Activated T-cell treated with anti-CD3 and anti-CD28 coated beads, Interleukin-2, amount 50 U/mL, for 1 hour (primary cell): ENCODE measurements around the gene CLIP2.

Experiments used
- DNase-seq: peaks from one replicate; pipeline ENCODE4 v3.0.0-alpha.2; 2020

Gene CLIP2

DNA sequence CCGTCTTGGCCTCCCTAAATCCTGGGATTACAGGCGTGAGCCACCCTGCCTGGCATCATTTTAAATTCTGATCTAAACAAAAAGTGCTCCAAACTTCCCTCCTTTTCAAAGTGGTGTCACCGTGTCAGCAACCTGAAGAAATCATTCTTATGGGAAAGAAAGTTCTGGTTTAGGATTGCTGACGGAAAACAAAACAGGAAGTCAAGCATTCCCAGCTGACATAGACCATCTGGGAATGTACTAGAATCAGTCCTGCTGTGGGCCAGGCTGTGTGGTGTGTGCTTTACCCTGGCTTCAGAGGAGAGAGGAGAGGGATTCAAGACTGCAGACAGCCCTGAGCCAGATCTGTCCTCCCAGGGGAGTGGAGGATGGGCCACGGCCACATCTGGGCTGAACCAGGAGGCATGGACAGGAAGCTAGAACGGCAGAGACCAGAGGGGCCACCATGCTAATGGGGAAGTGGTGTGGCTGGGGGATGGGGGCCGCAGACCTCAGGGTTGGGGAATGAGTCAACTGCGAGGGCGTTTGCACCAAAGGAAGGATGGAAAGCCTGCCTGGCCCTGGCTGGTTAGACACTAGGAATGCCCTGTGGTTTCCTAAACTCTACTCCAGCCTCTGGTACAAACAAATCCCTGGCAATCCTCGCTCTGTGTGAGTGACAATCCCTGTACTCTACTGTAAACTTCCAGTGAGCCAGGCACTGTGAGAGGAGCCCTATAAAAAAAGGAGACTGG is 16.7 kb upstream of the CLIP2 start:
- DNase-seq = no peak

DNA sequence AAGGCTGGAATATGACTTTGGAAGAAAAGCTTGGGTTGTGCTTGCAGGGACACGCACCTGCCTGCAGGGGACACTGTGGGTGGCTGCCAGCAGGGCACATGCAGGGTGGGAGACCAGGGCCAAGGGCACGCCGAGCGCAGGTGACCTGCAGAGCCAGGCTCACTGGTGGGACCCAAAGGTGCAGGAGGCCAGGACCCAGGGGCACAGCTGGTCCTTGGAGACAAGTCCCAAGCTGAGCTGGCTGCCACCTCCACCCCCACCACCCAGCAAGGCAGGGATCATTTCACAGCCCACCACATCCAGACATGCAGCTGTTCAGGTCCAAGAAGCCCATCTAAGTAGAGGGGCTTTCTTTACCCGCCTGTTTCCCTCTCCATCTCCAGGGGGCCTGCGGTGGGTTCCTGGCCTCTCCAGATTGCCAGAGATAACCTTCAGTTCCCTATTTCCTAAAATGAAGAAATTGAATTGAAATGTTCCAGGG is 13.8 kb upstream of the CLIP2 start:
- DNase-seq = no peak

DNA sequence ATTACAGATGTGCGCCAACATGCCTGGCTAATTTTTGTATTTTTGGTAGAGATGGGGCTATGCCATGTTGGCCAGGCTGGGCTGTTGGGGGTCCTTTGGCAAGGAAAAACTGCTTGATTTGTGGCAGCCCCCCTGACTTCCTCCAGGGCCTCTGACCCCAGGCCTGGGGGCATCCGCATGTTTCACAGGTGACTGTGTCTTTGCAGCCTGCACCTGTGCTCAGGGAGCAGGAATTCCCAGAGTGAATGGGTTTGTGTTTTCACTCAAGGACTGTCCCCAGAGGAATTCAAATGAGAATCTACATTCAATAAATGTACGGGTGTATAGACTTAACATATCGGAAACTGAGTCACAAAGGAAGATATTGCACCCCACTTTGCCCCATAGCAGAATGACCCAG is 11.6 kb upstream of the CLIP2 start:
- DNase-seq = no peak

DNA sequence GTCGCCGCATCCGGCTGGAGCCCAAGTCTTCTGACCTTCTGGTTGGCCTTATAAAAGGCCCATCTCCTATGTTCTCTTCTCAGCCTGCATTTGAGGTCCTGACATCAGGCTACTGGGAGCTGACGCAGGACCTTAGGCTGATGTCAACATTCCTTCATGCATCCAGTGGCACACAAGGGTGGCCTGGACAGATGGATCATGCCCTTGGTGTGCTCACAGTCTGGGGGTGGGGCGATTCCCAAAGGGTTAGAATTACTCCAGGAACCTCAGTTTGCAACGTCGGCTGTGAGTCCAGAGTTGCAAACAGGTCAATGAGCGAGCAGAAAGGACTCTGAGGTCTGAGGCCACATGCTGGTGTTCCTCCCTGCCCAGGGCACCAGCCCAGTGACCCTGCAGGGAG is 8.2 kb upstream of the CLIP2 start:
- no peak for DNase-seq

DNA sequence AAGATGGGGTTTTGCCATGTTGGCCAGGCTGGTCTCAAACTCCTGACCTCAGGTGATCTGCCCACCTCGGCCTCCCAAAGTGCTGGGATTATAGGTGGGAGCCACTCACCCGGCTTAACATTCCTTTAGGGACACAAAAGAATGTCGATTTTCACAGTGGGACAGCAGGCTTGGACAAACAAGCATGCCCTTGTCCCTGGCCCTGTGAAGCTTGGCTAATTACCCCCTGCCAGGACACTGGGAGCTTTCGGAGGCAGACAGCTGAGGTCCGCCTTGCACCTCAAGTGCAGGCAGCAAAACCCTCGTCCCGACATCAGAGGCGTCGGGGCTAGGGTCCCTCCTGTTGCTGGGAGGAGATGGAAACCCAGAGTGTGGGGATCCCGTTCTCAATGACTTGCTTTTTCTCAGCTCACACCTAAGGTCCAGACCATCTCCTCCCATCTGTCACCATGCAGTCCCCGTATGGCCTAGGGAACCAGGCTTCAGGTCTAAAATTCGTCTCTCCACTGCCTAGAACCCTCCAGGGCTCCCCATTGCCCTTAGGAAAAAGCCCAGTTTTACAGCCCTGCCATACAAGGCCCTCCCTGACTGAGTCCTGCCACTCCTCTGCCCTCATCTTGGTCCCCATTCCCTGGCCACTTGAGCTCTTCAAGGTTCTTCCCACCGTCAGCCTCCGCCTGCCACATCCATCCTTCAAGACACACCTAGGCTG is 6.3 kb upstream of the CLIP2 start:
- no peak for DNase-seq

DNA sequence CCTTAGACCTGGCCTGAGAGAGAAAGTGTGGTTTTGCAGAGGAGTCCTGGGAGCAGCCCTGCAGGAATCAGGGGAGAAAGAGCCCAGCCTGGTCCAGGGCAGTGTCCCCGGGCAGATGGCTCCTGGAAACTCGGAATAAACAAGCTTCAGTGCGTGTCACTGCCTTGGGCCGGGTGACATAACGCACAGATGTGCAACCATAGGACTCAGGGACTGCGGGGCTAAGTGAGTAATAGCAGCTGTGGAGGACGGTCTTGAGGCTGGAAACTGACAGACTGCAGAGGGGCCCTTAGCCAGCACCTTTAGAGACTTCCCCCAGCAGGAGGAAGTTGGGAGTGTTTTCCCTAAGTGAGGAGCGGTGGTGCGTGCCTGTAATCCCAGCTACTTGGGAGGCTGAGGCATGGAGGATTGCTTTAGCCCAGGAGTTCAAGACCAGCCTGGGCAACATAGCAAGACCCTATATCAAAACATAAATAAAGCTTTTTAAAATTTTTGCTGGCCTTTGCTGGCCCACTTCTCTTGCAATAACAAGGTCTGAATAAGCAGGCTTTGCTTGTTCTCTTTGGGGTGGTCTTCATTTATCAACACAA is 5.3 kb upstream of the CLIP2 start:
- DNase-seq = no peak

DNA sequence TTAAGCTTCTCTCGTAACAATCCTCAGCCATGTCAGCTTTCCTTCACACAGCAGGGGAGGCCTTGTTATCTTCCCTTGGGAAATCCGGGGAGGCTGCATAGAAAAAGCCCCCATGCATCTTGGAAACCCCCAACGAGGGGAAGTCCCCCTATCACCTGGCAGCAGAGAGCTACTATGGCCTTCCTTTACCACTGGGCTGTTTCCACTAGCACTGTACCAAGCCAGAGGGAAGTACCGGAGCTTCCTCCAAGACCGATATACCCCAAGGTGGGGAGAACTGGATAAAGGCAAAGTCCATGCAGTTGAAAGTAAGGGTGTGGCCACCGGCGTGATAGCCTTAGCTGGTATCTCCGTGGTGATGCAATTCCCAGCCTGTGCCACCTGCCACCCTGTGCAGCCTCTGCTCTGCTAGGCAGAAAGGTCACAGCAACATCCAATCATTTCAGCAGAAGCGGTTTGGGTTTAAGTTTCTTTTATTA is 4.4 kb upstream of the CLIP2 start:
- no peak for DNase-seq

DNA sequence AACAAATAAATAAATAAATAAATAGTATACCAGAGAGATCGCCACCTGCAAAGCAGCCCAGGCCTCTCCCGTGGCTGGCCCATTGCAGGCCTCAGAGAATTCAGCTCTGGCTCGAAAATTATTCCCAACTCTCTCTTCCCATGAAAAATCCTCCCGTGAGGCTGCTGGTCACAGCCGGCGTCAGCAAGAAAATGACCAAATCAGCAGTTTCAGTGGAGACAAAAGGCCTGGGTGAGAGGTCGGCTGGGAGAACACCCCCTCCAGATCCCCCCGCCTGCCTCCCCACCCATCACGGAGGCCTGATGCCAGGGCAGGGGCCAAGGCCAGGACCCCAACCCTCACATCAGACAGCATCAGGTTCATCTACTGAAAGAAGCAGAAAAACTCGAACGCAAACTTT is 3.1 kb upstream of the CLIP2 start:
- DNase-seq = no peak

DNA sequence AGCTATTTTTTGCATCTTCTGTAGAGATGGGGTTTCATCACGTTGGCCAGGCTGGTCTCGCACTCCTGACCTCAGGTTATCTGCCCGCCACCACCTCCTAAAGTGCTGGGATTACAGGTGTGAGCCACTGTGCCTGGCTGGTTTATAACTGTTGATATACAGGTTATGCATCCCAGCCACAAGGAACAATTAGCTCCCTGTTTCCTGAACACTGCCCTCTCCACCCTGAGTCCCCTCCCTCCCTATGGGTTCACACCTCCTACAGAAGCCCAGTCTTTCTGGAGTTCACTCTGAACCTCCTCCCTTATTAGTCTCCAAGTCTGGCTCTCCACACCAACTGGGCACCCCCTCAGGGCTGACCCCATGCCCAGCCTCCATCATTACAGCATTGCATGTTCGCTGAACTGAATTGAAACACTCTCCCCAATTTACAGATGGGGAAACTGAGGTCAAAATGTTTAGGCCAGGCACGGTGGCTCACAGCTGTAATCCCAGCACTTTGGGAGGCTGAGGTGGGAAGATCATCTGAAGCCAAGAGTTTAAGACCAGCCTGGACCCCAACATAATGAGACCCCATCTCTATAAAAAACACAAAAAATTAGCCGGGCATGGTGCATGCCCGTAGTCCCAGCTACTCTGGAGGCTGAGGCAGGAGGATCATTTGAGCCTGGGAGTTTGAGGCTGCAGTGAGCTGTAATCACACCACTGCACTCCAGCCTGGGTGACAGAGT is 1.7 kb upstream of the CLIP2 start:
- DNase-seq = no peak

DNA sequence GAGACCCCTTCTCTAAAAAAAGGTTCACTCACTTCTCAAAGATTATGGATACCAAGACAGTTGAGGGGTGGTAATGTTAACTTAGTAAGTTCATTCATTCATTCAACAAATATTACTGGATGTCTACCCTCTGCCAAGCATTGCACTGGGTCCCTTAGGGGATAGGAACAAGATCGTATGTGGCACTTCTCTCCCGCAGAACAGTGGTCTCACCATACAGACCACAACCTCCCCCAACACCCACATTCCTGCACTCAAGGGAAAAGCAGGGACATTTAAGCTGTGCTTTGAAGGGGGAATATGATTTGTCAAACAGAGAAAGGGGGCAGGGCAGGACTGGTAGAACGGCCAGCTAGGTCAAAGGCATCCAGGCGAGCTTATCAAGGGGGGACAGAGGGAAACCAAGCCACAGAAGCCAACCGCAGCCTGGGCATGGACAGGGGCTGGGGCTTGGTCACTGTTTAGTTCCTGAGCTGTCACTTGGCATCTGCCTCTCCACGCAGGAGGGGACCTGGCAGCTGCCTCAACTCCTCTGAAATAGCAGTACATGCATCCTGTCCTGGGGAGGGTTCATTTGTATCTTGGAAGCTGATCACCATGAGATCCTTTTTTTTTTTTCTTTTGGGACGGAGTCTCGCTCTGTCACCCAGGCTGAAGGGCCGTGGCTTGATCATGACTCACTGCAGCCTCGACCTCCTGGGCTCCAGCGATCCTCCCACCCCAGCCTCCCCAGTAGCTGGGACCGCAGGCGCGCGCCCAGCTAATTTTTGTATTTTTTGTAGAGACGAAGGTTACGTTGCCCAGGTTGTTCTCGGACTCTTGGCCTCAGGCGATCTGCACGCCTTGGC is 949 bp upstream of the CLIP2 start:
- DNase-seq = no peak

DNA sequence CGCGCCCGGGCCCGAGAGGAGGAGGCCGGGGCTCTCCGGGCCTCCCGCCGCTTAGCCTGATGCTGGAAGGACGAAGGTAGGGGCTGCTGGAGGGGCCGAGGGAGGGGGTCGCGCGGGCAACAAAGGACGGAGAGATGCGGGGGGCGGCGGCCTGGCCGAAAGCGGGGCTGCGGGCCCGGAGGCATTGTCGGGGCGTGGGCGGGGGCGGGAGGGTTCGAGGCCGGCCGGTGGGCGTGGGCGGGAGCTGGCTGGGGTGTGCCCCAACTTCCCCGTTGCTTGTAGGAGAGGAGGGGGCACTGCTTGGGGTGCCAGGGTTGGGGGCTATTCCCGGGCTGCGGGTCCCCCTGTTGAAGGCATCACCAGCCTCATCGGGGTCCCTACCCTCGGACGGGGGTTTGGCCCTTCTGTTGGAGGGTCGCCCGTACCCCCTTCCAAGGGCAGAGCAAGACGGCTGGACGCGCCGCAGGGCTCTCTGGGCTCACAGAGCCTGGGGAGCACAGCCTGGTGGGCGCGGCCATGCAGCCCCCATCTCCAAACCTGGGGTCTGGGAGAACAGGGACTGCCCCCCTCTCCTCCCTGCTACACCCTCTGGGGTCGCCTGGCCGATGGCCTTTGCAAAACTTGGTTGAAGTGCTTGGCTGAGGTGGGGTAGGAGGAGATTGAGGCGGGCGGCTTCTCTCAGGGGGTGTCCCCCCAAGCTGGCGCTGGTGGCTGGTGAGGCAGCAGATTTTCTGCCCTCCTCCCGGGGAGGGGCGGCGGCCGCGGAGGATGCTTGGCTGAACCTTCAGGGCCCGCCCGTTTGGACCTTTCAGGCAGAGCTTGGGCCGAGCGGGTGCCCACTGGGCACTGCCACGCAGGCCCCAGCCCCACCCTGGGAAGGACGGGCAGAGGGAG is 699 bp downstream of the CLIP2 start:
- peak; percentile 59 for DNase-seq

DNA sequence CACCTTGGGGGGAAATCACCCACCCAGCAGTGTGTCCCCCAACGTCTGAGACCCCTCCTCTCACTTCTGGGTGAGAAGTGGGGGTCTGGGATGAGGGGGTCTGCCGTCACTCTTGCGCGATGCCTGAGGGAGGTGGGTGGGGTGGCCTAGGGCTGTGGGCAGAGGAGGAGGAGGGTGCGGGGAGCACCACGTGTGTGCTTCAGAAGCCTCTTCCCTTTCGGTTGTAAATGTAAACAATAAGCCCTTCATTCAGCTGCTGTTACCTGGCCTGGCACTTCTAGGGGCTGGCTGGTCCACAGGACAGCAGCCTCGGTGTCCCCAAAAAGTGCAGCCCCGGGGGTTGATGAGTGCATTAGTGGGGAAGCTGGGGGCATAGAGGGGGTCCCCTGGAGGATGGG is 1.3 kb downstream of the CLIP2 start:
- DNase-seq = no peak

DNA sequence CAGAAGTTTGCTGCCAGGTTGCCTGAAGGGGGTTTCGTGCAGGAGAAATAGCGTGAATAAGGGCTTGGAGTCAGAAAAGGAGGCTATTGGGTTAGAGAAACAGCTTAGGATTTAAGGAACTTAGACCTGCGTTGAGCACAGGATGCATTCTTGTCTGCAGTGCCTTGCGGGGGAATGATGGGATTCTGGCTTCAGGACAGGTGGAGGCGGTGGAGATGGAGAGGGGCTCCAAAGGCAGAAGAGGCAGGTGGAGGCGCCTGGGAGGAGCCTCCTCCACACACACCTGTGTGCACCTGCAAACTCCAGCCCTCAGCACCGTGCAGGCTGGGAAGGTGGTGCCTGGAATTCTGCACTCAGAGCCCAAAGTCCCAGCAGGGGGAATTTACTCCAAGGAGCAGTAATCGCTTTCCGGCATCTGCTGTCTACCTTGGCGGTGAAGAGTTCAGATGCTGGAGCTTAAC is 1.8 kb downstream of the CLIP2 start:
- DNase-seq = no peak

DNA sequence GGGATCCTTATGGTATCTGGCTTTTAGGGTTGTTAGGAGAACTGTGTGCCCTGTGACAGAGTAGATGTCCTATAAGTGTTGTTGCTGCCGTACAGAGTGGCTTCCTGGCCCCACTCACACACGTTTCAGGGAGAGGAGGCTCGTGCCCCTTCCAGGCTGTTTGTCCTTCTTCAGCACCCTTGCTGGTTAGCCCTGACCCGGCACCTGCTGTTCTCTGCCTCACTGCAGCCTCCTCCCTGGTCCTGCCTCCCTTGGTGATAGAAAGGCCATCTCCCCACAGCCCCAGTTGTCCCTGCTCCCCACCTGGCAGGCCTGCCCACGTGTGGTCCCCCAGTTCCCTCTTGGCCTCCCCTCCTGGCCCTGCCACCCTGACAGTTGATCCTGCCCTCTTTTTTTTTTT is 2.3 kb downstream of the CLIP2 start:
- DNase-seq = no peak

DNA sequence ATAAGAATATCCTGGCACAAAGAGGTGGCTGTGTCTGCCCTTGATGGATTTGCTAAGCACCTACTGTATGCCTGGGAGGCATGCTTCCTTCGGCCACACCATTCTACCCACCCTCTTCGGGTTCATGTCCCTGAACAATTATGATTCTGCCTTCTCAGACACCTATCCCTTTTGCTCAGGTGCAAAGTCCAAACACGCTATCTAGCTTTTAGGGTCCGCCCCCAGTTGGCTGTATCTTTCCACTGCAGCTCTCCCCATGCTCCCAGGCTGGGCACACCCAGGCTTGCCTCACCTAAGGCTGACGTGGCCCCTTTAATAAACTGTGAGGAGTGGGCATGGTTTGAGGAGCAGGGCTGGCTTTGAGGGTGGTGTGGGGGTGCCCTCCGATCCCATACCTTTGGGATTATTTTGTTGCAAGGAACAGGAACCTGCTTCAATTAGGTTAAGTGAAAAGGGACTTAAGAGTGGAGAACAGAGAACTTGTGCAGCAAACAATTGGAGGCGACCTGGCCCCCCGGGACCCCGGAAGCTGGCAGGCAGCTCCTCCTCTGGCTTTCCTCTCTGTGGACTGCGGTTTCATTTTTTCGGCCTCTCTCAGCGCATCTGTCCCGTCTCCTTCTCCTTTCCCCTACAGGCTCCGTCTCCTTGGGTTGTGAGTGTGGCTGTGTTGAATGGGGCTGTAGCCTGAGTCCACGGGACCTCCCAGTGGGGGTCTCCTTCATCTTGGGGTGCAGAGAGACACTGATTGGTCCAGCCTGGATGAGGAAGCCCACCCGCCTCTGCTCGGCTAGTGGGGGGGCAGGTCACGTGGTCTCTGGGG is 3.8 kb downstream of the CLIP2 start:
- DNase-seq = no peak

DNA sequence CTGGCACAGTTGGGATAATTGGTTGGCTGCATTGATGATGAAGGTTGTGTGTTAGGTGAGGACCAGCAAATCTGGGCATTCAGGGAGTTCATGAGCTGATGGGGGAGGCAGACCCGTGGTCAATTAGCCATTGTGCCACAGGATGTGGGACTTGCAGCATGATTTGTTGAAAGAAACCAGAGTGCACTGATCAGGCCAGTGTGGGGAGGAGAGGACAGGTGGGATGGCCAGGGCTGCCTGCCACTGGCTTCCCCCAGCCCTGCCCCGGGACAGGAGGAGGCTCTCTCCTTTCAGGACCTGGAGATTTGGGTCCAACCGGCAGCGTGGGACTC is 4.3 kb downstream of the CLIP2 start:
- no peak for DNase-seq

DNA sequence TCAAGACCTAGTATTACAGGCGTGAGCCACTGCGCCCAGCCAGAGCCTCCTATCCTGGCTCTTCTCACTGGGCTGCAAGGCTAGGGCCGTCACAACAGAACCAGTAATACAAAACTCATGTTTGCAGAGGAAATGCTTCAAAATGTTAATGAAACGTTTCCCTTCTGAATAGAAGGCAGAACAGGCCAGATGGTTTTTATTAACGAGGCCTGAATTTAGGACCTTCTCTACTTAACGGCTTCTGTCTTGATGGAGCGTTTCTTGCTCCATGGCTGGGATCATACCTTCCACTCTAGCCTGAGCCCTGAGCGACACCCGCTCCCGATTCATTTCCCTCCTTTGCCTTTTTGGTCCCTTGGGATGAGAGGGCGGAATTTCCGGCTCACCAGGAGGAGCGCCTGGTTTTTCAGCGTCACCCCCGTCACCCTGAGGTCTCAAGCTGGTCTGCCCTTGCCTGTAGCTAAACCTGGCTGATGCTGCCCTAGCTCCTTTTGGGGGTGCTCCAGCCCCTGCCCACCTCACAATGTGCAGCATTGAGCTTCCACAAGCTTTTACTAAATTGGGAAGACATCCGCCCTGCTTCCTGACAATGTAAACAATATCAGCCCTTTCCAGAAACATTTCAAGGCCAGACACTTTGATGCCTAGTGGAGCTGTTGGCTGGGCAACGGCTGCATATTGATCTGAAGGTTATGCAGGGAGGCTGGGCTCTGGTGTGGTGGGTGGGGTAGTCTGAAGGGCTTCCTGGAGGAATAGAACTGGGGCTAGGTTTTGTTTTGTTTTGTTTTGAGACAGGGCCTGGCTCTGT is 5.2 kb downstream of the CLIP2 start:
- DNase-seq = no peak

DNA sequence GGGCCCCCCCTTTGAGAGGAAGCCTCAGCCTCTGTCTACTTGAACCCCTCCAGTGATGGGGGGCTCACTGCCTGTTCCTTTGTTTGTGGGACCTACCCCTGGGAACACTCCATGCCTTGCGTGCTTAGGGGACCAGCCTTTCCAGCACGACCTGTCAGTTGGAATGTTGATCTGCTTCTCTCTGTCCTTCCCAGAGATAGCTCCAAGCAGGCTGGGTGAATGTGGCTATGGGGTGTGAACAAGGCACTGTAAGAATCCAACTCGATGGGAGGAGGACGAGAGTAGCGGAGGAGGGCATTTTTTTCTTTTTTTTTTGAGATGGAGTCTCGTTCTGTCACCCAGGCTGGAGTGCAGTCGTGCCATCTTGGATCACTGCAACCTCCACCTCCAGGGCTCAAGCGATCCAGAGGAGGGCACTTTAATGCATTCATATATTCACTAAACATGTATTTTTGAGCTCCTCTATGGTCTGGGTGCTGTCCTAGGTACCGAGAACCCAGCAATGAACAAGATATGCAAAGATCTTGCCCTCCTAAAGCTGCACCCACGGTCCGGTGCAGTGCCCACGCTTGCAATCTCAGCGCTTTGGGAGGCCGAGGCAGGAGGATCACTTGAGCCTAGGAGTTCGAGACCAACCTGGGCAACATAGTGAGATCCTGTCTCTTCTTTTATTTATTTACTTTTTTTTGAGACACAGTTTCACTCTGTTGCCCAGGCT is 8.5 kb downstream of the CLIP2 start:
- DNase-seq = no peak

DNA sequence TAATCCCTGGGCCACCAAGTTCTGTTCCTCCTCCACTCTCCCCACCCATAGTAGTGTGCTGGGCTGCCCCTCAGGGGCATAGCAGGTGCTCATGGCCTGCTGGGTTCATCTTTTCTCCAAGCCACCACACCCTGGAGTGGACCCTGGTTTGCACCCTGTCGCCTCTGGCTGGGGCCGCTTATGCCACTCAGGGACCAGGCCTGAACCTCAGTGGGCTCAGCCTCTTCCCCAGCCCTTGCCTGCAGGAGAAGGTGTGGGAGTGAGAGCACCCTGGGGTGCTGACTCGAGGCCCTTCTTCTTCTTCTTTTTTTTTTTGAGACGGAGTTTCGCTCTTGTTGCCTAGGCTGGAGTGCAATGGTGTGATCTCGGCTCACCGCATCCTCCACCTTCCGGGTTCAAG is 10.2 kb downstream of the CLIP2 start:
- DNase-seq = no peak
